CD4-positive, alpha-beta T cell treated with Interleukin-12 subunit alpha and Interleukin-12 subunit beta, for 1 hour (primary cell): ENCODE data around the gene FKBP5.
"Not testable (repeated sequence)": the region's sequence is repeated elsewhere in the genome, so short reads cannot be mapped to it uniquely, and the experiment has no call there.

Experiments
- DNase-seq: peaks from one replicate; pipeline ENCODE4 v3.0.0-alpha.2; 2020

The FKBP5 gene

GRCh38 chr6:35580836-35581235 is 107.9 kb downstream of the FKBP5 start:
- no peak for DNase-seq

DNA sequence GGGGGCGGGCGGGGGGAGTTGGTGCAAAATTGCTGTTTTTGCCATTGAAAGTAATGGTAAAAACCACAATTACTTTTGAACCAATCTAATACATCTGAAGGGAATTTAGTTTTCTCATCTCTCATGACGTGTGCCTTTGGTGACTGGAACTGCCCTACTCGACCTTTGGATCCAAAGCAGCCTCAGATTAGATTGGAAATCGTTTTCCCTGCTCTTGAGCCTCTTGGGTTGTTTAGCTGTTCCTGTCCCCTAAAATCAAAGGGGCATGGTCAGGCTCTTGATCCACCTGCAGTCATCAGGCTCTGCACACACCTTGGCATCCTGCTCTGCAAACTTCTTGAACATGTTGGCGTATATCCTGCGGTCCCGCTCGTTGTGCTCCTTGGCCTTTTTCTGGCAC is 112.0 kb downstream of the FKBP5 start:
- no peak for DNase-seq

GRCh38 chr6:35573495-35574110 is 115.1 kb downstream of the FKBP5 start:
- DNase-seq = no peak

DNA sequence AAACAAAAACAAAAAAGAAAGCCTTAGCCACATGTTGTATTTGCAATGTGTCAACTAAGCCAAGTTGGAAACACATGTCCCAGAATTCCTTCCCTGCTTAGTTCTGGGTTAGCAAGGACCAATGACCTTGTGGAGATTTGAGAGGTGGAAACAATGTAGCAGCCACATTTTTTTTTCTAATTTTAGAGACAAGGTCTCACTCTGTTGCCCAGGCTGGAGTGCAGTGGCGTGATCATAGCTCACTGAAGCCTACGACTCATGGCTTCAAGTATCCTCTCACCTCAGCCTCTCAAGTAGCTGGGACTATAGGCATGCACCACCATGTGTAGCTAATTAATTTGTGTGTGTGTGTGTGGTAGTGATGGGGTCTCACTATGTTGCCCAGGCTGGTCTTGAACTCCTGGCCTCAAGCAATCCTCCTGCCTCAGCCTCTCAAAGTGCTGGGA is 117.8 kb downstream of the FKBP5 start:
- not testable (repeated sequence) for DNase-seq

DNA sequence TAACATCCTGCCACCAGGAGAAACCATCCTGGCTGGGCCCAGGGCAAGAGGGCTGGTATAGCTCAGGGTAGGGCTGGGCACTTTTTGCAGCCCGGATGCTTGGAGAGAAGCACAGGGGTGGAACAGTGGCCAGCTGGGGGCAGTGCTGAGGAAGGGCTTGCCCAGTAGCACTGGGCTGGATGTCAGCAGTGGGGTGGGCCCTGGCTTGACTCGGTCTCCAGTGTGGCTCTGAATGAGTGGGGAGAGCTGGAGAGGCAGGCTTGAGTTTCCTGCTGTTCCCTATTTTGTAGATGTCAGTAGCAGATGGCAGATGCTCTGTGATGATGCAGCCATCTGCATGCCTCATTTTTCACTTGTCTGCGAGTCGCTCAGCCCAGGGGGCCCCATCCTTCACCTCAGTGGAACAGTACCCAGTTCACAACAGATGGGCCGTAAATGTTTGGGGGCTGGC is 119.7 kb downstream of the FKBP5 start:
- peak; percentile 37 for DNase-seq

DNA sequence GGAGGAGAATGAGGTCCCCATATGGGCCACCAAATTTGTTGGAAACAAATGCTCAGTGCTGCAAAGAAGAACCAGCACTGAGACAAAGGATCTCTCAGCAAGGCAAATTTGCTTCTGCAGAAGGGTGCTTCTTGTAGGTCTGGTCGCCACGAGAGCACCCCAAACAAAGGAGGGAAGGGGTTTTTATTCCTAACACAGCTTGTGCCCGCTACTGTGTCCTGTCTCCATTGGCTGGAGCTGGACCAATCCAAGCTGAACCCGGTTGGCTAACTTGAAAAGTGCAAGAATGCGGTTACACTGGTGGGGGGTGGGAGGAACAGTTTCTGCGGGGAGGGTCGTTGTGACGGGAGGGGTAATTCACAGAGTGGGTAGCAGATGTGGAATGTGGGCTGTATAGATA is 121.9 kb downstream of the FKBP5 start:
- no peak for DNase-seq

DNA sequence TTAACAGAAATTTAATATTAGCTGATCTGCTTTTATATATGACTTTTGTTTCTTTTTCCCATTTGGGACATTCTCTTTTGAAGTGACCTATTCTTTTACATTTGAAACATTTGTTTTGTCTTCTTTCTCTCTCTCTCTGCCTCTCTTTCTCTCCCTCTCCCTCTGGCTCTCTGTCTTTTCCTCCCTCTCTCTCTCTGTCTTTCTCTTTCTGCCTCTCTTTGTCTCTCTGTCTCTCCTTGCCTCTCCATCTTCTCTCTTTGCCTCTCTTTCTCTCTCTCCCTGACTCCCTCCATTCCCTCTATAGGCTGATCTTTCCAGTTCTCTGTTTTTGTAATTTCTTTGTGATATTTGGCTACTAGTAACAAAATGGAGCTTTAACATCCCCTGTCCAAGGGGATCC is 124.0 kb downstream of the FKBP5 start:
- no peak for DNase-seq

- no peak for DNase-seq
Measured at GRCh38 chr6:35562060-35562459, 126.7 kb downstream of the FKBP5 start.

- DNase-seq = no peak
Measured at GRCh38 chr6:35561113-35561512, 127.6 kb downstream of the FKBP5 start.

DNA sequence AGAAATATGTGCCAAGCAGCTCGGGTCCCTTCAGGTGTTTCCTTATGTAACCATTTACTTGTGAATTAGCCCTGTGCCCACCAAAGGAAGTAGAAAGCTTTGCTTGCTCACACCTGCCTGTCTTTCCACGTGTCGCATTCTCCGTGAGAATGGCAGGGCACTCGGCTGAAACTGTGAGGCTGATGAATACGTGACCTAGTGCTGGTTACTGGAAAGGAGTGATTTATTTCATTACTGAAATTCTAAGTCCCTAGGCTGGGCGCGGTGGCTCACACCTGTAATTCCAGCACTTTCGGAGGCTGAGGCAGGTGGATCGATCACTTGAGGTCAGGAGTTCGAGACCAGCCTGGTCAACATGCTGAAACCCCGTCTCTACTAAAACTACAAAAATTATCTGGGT is 130.1 kb downstream of the FKBP5 start:
- DNase-seq = no peak

- no peak for DNase-seq
Measured at GRCh38 chr6:35557239-35557638, 131.5 kb downstream of the FKBP5 start.

DNA sequence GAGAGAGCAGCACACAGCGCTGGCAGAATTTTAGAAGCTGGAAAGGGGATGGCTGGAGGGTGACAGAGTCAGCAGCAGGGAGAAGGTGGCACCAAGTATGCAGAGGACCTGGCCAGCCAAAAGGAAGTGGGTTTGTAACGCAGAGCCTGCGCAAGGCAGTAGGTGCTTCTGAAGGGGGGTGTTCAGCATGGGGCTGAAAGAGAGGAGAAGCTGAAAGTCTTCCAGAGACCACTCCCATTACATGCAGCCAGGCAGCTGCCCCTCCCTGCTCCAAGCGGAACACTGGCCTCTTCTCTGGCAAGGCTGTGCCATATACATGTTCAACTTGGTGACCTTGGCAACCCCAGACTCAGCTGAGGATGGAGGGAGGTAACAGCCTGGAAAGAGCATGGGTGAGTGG is 133.9 kb downstream of the FKBP5 start:
- DNase-seq = no peak

DNA sequence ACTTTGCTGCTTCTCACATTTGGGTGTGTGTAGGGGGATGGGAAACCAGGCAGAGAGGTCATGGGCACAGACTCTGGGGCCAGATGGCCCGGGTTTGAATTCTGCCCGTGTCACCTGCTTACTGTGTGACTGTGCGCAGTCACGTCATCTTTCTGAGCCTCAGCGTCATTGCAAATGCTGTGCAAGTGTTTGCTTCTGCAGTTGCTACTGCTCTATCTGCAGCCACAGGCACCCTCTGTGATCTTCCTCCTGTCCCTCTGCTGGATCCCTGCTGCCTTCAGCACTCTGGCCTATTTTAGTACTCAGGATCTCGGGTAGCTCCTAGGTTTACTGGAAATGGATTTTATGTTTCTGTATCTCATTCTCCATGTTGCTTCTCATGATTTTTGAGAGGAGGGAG is 135.4 kb downstream of the FKBP5 start:
- DNase-seq = no peak

DNA sequence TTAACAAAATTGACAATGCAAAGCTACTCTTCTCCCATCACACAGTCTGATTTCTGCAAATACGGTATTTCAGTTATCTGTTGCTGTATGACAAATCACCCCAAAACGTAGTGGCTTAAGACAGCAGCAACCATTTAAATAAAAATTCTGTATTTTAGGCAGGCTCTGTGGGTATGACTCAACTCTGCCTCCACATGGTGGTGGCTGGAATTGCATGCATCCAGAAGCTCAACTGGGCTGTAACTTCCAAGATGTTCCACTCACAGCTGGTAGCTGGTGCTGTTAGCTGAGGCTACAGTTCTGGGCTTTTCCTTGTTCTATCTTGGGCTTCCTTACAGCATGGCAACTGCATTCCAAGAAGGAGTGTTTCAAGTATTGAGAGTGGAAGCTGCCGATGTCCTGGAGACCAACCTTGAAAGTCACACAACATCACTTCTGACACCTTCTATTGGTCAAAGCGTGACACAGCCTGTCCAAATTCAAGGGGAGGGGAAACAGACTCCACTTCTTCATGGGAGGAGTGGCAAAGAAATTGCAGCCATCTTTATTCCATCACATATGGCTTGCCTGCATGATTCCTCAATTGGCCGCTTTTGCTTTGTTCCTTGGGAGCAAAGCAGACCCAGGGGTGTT is 136.3 kb downstream of the FKBP5 start:
- DNase-seq = peak; percentile 72

DNA sequence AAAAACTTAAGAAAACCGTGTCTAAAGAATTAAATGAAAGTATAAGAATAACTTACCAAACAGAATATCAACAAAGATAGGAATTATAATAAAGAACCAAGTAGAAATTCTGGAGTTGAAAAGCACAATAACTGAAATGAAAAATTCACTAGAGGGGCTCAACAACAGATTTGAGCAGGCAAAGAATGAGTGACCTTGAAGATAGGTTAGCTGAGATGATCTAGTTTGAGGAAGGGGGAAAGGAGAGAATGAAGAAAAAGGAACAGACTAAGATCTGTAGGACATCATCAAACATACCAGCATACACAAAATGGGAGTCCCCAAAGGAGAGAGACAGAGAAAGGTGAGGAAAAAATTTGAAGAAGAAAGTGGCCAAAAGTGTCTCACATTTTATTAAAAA is 138.3 kb downstream of the FKBP5 start:
- no peak for DNase-seq

DNA sequence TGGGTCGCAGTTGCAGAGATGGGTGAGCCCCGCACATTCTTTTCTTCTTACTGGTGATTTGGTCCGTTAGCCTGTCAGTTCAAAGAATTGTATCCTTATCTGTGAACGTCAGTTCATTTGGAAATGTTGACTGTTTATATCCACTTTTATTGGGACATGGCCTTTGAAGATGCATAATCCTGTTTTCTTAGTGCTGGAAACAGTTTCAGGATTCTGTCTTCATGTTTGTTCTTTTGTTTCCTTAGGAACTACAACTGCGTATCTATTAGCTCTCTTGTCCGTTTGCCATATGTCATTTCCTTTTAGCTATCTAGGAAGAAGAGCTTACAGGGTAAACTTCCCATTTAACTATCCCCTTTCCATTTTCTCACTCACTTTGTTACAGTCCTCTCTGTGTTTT is 141.0 kb downstream of the FKBP5 start:
- DNase-seq = no peak

DNA sequence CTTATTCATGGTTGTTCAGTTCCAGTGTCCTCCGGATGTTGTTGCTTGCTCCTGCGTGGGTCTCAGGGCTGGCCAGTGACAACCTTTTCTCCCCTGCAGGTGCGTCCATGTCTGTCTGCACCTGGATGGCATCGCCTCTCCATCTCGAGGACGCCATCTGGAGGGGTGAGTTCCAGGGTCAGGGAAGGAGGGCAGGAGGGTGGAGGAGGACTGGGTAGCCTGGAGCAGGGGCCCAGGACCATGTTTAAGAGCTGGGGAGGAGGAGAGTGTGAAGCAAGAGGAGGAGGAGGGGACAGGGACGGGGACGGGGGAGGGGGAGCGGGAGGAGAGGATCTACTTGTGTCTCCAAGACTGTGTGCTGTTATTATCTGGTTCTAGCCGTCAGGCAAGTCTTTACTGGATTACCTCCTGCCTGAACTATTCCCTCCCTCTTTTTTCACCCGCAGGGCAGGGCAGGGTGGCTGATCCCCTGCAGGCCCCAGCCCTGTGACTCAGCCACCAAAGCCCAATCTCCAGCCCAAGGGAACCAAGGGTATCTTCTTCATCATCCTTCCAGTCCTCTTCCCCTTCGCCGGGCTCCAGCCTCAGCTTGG is 143.8 kb downstream of the FKBP5 start:
- no peak for DNase-seq

DNA sequence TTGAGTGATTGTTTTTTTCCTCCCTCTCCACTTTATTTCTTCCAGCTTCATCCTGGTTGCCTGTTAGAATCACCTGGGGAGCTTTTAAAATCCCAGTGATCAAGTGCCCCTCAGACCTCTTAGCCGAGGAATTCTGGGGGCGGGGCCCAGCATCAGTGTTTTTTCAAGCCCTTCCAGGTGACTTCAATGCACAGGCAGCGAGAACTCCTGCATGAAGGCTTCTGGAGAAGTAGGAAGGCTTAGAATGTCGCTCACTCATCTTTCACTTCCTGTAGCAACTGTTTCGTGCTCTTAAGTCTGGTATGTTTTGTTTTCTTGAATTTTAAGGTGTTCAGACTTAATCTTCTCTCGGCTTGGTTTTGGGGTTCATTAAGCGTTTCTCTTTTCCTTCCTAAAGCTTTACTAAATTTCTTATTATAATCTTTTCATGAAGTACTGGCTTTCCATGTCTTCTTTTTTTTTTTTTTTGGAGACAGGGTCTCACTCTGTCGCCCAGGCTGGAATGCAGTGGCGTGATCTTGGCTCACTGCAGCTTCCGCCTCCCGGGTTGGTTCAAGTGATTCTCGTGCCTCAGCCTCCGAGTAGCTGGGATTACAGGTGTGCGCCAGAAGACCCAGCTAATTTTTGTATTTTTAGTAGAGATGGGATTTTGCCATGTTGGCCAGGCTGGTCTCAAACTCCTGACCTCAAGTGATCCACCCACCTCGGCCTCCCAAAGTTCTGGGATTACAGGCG is 145.1 kb downstream of the FKBP5 start:
- no peak for DNase-seq

GRCh38 chr6:35541836-35542235 is 146.9 kb downstream of the FKBP5 start:
- no peak for DNase-seq

DNA sequence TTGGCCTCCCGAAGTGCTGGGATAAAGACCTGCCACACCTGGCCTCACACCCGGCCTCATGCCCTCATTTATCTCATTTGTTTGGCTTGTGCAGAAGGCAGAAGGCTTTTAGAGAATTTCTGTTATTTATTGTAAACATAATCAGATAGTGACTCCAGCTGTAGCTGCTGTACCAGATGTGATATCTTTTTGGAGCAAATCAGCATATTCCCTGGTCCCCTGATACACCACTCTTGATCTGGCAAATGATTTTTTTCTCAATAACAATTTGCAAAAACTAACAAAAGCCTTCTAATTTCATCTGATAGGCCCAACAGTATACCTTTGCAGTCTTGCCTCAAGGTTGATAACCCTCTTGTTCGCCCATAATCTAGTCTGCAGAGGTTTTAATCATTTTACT is 149.5 kb downstream of the FKBP5 start:
- DNase-seq = no peak

DNA sequence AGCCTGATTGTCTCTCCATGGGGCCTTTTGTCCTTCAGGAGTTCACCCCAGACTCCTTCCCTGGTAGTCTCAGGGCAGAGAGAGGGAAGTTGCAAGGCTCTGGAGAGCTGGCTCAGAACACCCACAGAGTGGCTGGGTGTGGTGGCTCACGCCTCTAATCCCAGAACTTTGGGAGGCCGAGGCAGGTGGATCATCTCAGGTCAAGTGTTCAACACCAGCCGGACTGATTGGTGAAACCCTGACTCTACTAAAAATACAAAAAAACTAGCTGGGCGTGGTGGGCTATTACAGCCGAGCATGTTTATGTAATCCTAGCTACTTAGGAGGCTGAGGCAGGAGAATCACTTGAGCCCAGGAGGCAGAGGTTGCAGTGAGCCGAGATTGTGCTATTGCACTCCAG is 152.9 kb downstream of the FKBP5 start:
- not testable (repeated sequence) for DNase-seq

DNA sequence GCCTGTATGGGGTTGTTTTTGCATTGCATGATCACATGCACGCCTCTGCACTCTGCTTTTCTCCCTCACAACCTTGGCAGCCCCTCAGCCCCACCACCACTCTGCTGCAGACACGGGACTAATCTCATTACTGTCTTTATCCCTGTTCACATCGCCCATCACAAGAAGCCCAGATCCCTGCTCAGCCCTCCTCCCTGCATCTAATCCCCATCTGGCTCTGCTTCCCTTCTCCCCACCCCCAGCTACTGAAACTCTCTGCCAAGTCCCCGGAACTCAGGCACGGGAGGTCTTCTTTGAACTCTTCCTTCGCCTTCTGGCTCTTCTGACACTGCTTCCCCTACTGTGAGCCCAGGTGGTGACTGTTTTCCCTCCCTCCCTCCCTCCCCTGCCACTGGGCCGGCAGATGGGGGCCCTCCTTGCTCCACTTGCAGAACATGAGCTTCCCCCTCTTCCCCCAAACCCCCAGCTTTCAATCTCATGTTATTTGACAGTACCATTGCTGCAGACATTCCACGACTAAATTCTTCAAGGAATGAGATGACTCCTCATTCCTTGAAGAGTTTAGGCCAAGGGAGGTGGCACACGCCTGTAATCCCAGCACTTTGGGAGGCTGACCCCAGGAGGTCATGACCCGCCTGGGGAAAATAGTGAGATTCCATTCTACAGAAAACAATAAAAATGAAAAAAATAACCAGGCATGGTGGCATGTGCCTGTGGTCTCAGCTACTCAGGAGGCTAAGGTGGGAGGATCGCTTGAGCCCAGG is 154.1 kb downstream of the FKBP5 start:
- DNase-seq = no peak

DNA sequence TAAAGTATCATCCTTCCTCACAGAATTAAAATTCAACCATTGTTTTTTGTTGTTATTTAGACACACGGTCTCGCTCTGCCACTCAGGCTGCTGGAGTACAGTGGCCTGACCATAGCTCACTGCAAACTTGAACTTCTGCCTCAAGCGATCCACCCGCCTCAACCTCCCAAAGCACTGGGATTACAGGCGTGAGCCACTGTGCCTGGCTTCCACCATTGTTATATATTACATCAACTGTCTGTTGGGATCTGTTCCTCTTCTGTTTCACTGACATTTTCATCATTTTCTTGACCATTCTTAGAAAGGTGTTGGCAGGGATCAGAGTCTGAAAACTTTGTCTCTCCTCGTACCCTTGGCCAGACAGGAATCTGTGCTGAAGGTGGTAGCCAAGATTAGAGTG is 154.7 kb downstream of the FKBP5 start:
- DNase-seq = no peak
